NCI-H510A (cell line): Measurements from ENCODE around the gene ABCB1.
"Not testable (repeated sequence)": the region's sequence is repeated elsewhere in the genome, so short reads cannot be mapped to it uniquely, and the experiment has no call there.

Source experiments
- DNase-seq: peaks from one replicate; lab custom pipeline; 2025; lab: John Stamatoyannopoulos, UW

Gene ABCB1

GRCh38 chr7:87469204-87469603 is 131.5 kb downstream of the ABCB1 start:
- not testable (repeated sequence) for DNase-seq

- DNase-seq, result not testable (repeated sequence)
These were observed 135.2 kb downstream of the ABCB1 start for GRCh38 chr7:87465534-87465880.

GRCh38 chr7:87464830-87465533 is 135.7 kb downstream of the ABCB1 start:
- DNase-seq, result peak; percentile 33

GRCh38 chr7:87463982-87464381 is 136.7 kb downstream of the ABCB1 start:
- DNase-seq, result no peak

- not testable (repeated sequence) for DNase-seq
These were observed 140.2 kb downstream of the ABCB1 start for GRCh38 chr7:87460444-87460843.

- DNase-seq, result no peak
These were observed 140.7 kb downstream of the ABCB1 start for GRCh38 chr7:87459941-87460340.

GRCh38 chr7:87458148-87458547 is 142.5 kb downstream of the ABCB1 start:
- DNase-seq, result no peak

- DNase-seq, result no peak
These were observed 144.4 kb downstream of the ABCB1 start for GRCh38 chr7:87456247-87456646.
